CD14-positive monocyte (primary cell): ENCODE measurements around the gene MYL12B. TPM values are rescaled to one million over a fixed set of nuclear protein-coding genes. Genes with fewer than 3 reads are reported as not detected.

Experiments
- DNase-seq, 3 donors: peaks; one replicate each; pipeline ENCODE4 v3.0.0-alpha.2; 2011 to 2022
- H2AFZ ChIP-seq: 2 replicates; pipeline ENCODE4 v1.6.0; 2012; ENCODE audit warnings: mild to moderate bottlenecking, low read depth, low read length, inconsistent platforms; ENCODE audit not compliant: insufficient read depth, poor library complexity, severe bottlenecking
- H3K27ac ChIP-seq, 2 donors: 1 replicate in 1 of 2; 2 replicates in 1 of 2; pipeline ENCODE4 v1.5.1; 2012 to 2013; ENCODE audit warnings: low read length in 2 of 2, control low read depth in 1 of 2, inconsistent platforms in 1 of 2, low read depth in 1 of 2, mild to moderate bottlenecking in 1 of 2
- H3K27me3 ChIP-seq, 2 donors: one replicate each; pipeline versions ENCODE4 v1.6.0 to v1.6.1; 2011 to 2013; ENCODE audit warnings: low read length in 2 of 2; ENCODE audit not compliant: control insufficient read depth in 2 of 2, insufficient read depth in 2 of 2
- H3K36me3 ChIP-seq, 2 donors: replicated peaks in 1 of 2; 1 replicate in 1 of 2; 2 replicates in 1 of 2; pipeline versions ENCODE4 v1.5.1 to v1.6.1; 2012 to 2013; ENCODE audit warnings: low read length in 2 of 2, control low read depth in 1 of 2, inconsistent platforms in 1 of 2, mild to moderate bottlenecking in 1 of 2; ENCODE audit not compliant: insufficient read depth in 2 of 2, control insufficient read depth in 1 of 2
- H3K4me1 ChIP-seq, 2 donors: 1 replicate in 1 of 2; 2 replicates in 1 of 2; pipeline versions ENCODE4 v1.5.1 to v1.6.1; 2012 to 2013; ENCODE audit warnings: low read length in 2 of 2, control low read depth in 1 of 2, inconsistent platforms in 1 of 2, mild to moderate bottlenecking in 1 of 2, moderate library complexity in 1 of 2; ENCODE audit not compliant: insufficient read depth in 2 of 2, control insufficient read depth in 1 of 2
- H3K4me2 ChIP-seq: replicated peaks from 2 replicates; pipeline ENCODE3; 2012; ENCODE audit warnings: low read length, moderate library complexity, mild to moderate bottlenecking; ENCODE audit not compliant: poor library complexity, severe bottlenecking; ENCODE audit errors: extremely low read depth
- H3K4me3 ChIP-seq, 3 experiments: fragments of 200-600 bp in 1 of 3; sonication (generic) in 1 of 3; replicated peaks in 1 of 3; 1 replicate in 2 of 3; 2 replicates in 1 of 3; pipeline ENCODE4 v1.5.1; 2011 to 2013; ENCODE audit warnings: low read length in 3 of 3, mild to moderate bottlenecking in 3 of 3, control low read depth in 2 of 3, low read depth in 2 of 3, inconsistent platforms in 1 of 3, moderate library complexity in 1 of 3
- H3K79me2 ChIP-seq: 2 replicates; pipeline ENCODE4 v1.6.0; 2012; ENCODE audit warnings: mild to moderate bottlenecking, control low read depth, inconsistent platforms, low read length, moderate library complexity; ENCODE audit not compliant: insufficient read depth
- H3K9ac ChIP-seq: 2 replicates; pipeline ENCODE4 v1.6.0; 2017; ENCODE audit warnings: low read length, mild to moderate bottlenecking; ENCODE audit not compliant: insufficient read depth, poor library complexity, severe bottlenecking
- H3K9me3 ChIP-seq, 2 donors: replicated peaks in 1 of 2; 1 replicate in 1 of 2; 2 replicates in 1 of 2; pipeline versions ENCODE4 v1.5.1 to v1.6.1; 2012 to 2013; ENCODE audit warnings: low read length in 2 of 2, control low read depth in 1 of 2; ENCODE audit not compliant: control insufficient read depth in 1 of 2, insufficient read depth in 1 of 2
- H4K20me1 ChIP-seq: 2 replicates; pipeline ENCODE4 v1.6.0; 2012; ENCODE audit warnings: mild to moderate bottlenecking, low read length, control low read depth, moderate library complexity; ENCODE audit not compliant: insufficient read depth
- H3K27ac Mint-ChIP-seq, 7 donors: one replicate each; pipeline ENCODE4 v1.8.0; 2020; ENCODE audit warnings: mild to moderate bottlenecking in 7 of 7, mixed read lengths in 7 of 7, moderate library complexity in 6 of 7, inconsistent platforms in 2 of 7
- H3K27me3 Mint-ChIP-seq, 3 donors: one replicate each; pipeline ENCODE4 v1.8.0; 2021 to 2022; ENCODE audit warnings: low read depth in 3 of 3, mild to moderate bottlenecking in 3 of 3, mixed read lengths in 3 of 3, moderate library complexity in 3 of 3, inconsistent platforms in 1 of 3
- H3K36me3 Mint-ChIP-seq, 2 donors: one replicate each; pipeline ENCODE4 v1.8.0; 2020; ENCODE audit warnings: mixed read lengths in 2 of 2, inconsistent platforms in 1 of 2, mild to moderate bottlenecking in 1 of 2
- H3K4me1 Mint-ChIP-seq: one replicate; pipeline ENCODE4 v1.8.0; 2020; ENCODE audit warnings: mild to moderate bottlenecking, mixed read lengths
- H3K4me3 Mint-ChIP-seq, 2 donors: one replicate each; pipeline ENCODE4 v1.8.0; 2020; ENCODE audit warnings: mild to moderate bottlenecking in 2 of 2, mixed read lengths in 2 of 2, moderate library complexity in 1 of 2
- H3K9me3 Mint-ChIP-seq, 7 donors: one replicate each; pipeline ENCODE4 v1.8.0; 2020 to 2022; ENCODE audit warnings: mixed read lengths in 7 of 7, mild to moderate bottlenecking in 6 of 7, moderate library complexity in 6 of 7, inconsistent platforms in 2 of 7
- WGBS: methylation state at CpG from one replicate; pipeline ENCODE4 v1.1.5; 2013; ENCODE audit warnings: missing lambda C conversion rate; ENCODE audit not compliant: insufficient coverage; 5-methylcytosine and 5-hydroxymethylcytosine counted together
- intact Hi-C, 2 donors: fragments of 100-400 bp; cut with micrococcal nuclease; formaldehyde crosslinking; loops; one replicate each; pipeline versions ENCODE4 v1.15.0 to v1.15.1; 2023
- polyA plus RNA-seq, 3 donors: library from polyadenylated mRNA; depleted of rRNA in 1 of 3; unstranded in 2 of 3; stranded (reverse) in 1 of 3; fragments of 300-500 nt in 2 of 3; fragments of >200 nt in 1 of 3; fragmentation: Illumina TruSeq in 2 of 3; gene quantifications; 1 replicate in 2 of 3; 2 replicates in 1 of 3; pipeline ENCODE4 v1.2.3, GENCODE V29; 2012 to 2021
- TF ChIP-seq, protein P1 (sequence below): fragments of 200-600 bp; IDR thresholded peaks from one replicate; pipeline ENCODE4 v1.8.0; 2022; ENCODE audit warnings: antibody characterized with exemption, mild to moderate bottlenecking

Gene MYL12B
- polyA plus RNA-seq, 3 donors: 295 to 814 (median 727) TPM

DNA sequence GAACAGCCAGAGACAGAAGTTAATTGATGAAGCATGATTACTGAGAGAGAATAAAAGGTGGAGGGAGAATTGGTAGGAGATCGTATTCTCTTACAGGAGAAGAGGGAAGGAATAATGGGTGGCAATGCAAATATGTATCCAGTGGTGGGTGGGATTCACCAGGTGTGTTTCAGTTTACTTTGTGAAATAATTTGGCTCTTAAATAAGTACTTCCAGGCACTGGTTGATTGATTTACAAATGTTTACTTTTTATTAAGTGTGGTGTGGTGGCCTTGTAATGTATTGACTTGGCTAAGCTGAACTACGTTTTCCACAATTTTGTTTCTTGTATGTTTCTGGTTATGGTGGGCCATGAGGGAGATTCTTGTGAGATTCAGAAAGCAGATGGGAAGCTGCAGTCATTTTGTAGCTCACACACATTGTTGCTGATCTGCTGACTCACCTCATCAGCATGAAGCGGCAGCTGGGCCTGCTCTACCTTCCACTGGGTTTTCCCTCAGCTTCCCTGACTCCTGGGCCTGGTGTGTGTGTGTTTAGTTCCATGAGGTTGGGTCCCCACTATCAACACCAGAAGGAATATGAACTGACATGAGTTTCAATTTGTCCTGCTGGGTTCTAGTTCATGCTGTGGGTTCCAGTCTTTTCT, 32.6 kb downstream of the MYL12B start:
- Histone ChIP-seq H4K20me1 (no peaks in the 10 kb centered on the region), H3K4me1 (peaks cover 6 to 8% of the 10 kb centered on the region in 2 donors), H3K9me3 (no peaks in the 10 kb centered on the region), H3K9ac (no peak overlapping the region), H3K36me3 (no peaks in the 10 kb centered on the region), H3K27me3 (no peaks in the 10 kb centered on the region), H3K27ac (no peak overlapping the region), H3K79me2 (no peaks in the 10 kb centered on the region), H3K4me2 (no peak overlapping the region), H2AFZ (no peak overlapping the region), H3K4me3 (no peak overlapping the region)
- peaks cover 8% of the 10 kb centered on the region for H3K4me1 Mint-ChIP-seq
- no peak overlapping the region for H3K4me3 Mint-ChIP-seq
- H3K27me3 Mint-ChIP-seq: peaks cover 0 to 3% (median 2%) of the 10 kb centered on the region in 3 donors
- 94% methylated on average over 2 of the region's 3 CpGs for WGBS
- peaks cover 6 to 18% (median 9%) of the 10 kb centered on the region in 7 donors for H3K9me3 Mint-ChIP-seq
- TF ChIP-seq, protein P1, sequence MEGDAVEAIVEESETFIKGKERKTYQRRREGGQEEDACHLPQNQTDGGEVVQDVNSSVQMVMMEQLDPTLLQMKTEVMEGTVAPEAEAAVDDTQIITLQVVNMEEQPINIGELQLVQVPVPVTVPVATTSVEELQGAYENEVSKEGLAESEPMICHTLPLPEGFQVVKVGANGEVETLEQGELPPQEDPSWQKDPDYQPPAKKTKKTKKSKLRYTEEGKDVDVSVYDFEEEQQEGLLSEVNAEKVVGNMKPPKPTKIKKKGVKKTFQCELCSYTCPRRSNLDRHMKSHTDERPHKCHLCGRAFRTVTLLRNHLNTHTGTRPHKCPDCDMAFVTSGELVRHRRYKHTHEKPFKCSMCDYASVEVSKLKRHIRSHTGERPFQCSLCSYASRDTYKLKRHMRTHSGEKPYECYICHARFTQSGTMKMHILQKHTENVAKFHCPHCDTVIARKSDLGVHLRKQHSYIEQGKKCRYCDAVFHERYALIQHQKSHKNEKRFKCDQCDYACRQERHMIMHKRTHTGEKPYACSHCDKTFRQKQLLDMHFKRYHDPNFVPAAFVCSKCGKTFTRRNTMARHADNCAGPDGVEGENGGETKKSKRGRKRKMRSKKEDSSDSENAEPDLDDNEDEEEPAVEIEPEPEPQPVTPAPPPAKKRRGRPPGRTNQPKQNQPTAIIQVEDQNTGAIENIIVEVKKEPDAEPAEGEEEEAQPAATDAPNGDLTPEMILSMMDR: no peak
- intact Hi-C loops: loop anchor here in 1 of 2 donors (5.0 to 10.0 kb wide), 2 partner anchors 153 to 190 kb away; no protein-coding TSS in a partner anchor
- H3K36me3 Mint-ChIP-seq: peaks cover 0 to 2% of the 10 kb centered on the region in 2 donors
- DNase-seq: no peak
- no peak overlapping the region for H3K27ac Mint-ChIP-seq

DNA sequence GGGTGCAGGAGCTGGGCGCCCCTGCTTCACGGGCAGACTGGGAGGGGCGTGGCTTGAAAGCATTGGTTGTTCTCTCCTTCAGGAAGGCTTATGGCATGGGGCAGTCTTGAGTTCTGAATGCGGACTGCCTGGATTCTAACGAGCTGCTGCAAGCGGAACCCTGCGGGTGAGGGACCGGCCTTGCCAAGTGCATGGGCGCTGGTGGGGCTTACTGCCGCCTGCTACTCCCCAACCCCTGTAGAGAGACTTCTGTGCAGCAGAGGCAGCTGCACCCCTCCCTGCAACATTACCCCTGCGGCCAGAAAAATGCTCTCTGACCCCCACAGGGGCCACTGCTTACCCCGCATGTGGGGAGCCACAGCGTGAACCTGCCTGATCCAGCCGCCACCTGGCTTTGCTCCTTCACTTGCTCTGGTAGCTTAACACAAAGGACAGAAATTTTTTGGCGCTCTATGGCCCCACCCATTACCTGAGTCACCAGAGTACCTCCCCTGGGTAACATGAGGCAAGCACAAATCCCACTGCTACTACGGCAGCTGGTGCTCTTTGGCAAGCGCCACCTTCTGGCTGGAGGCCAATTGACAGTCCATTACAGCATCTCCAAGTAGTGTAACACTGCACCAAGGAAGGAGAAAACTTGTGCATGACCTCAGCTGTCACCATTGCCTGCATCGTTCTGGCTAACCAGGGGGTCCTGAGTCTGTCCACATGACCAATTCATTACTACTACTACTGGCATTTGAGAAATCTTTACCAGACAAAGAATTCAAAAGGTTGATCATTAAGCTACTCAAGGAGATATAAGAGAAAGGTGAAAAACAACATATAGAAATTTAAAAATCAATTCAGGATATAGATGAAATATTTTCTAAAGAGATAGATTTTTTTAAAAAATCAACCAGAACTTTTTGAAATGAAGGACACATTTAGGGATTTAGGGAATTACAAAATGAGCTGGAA, 35.4 kb downstream of the MYL12B start:
- TF ChIP-seq, protein P1: peak; percentile 94
- H3K4me1 ChIP-seq: peaks cover 6 to 8% of the 10 kb centered on the region in 2 donors
- peaks cover 2 to 20% (median 6%) of the 10 kb centered on the region in 3 donors for H3K27me3 Mint-ChIP-seq
- peak overlapping the region; percentile 56 for H3K9ac ChIP-seq
- H3K27ac ChIP-seq: peak overlapping the region in 1 of 2 donors; percentile 73
- 8% methylated on average over 14 of the region's 18 CpGs for WGBS
- H3K9me3 ChIP-seq: no peaks in the 10 kb centered on the region
- no peaks in the 10 kb centered on the region for H3K27me3 ChIP-seq
- H3K4me1 Mint-ChIP-seq: peaks cover 8% of the 10 kb centered on the region
- H4K20me1 ChIP-seq: no peaks in the 10 kb centered on the region
- H3K79me2 ChIP-seq: no peaks in the 10 kb centered on the region
- peak overlapping the region in 6 of 7 donors; percentile 17 to 84 (median 76) for H3K27ac Mint-ChIP-seq
- H2AFZ ChIP-seq: peak overlapping the region; percentile 88
- H3K4me3 Mint-ChIP-seq: peak overlapping the region; percentile 89 to 99
- no peaks in the 10 kb centered on the region for H3K36me3 ChIP-seq
- no peaks in the 10 kb centered on the region for H3K36me3 Mint-ChIP-seq
- H3K9me3 Mint-ChIP-seq: peaks cover 0 to 9% (median 4%) of the 10 kb centered on the region in 7 donors
- H3K4me2 ChIP-seq: peak overlapping the region; percentile 80
- peak; percentile 74 to 83 (median 83) for DNase-seq
- intact Hi-C loops: loop anchor here in 1 of 2 donors (5.0 to 10.0 kb wide), 2 partner anchors 150 to 187 kb away; no protein-coding TSS in a partner anchor
- peak overlapping the region; percentile 73 to 87 (median 83) for H3K4me3 ChIP-seq
